Fibroblast of lung (primary cell): ENCODE measurements around the gene MAPK13. TPM values are rescaled to one million over a fixed set of nuclear protein-coding genes. Genes with fewer than 3 reads are reported as not detected.

Experiments used
- DNase-seq, 2 donors: peaks; one replicate each; pipeline versions ENCODE4 v3.0.0 to v3.0.0-alpha.2; 2010; ENCODE audit warnings: low read depth in 2 of 2
- H2AFZ ChIP-seq: 2 replicates; pipeline ENCODE4 v1.5.1; 2012; ENCODE audit warnings: low read length, control low read depth, inconsistent platforms
- H3K27ac ChIP-seq: 2 replicates; pipeline ENCODE4 v1.5.1; 2011; ENCODE audit warnings: low read length, control low read depth; ENCODE audit not compliant: insufficient read depth
- H3K27me3 ChIP-seq: 2 replicates; pipeline ENCODE4 v1.5.1; 2011; ENCODE audit warnings: mild to moderate bottlenecking, low read length; ENCODE audit not compliant: control insufficient read depth, insufficient read depth
- H3K36me3 ChIP-seq: 2 replicates; pipeline ENCODE4 v1.5.1; 2011; ENCODE audit warnings: low read length; ENCODE audit not compliant: control insufficient read depth, insufficient read depth
- H3K4me1 ChIP-seq: 2 replicates; pipeline ENCODE4 v1.5.1; 2011; ENCODE audit warnings: low read length; ENCODE audit not compliant: control insufficient read depth, insufficient read depth; ENCODE audit errors: extremely low read depth
- H3K4me2 ChIP-seq: 2 replicates; pipeline ENCODE4 v1.5.1; 2011; ENCODE audit warnings: low read length, control low read depth; ENCODE audit not compliant: insufficient read depth; ENCODE audit errors: extremely low read depth
- H3K4me3 ChIP-seq, 4 experiments: fragments of 200-600 bp in 1 of 4; sonication (generic) in 1 of 4; replicated peaks in 1 of 4; 2 replicates each; pipeline ENCODE4 v1.5.1; 2011 to 2016; ENCODE audit warnings: low read length in 4 of 4, low read depth in 3 of 4, mild to moderate bottlenecking in 3 of 4, control low read depth in 2 of 4, inconsistent platforms in 1 of 4, mixed read lengths in 1 of 4; ENCODE audit not compliant: insufficient read depth in 1 of 4; ENCODE audit errors: control extremely low read depth in 1 of 4
- H3K79me2 ChIP-seq: 2 replicates; pipeline ENCODE4 v1.5.1; 2012; ENCODE audit warnings: mild to moderate bottlenecking, low read length, inconsistent platforms; ENCODE audit not compliant: control insufficient read depth, insufficient read depth
- H3K9ac ChIP-seq: 2 replicates; pipeline ENCODE4 v1.5.1; 2011; ENCODE audit warnings: mild to moderate bottlenecking, low read length, control low read depth; ENCODE audit not compliant: insufficient read depth
- H3K9me3 ChIP-seq: 2 replicates; pipeline ENCODE4 v1.5.1; 2012; ENCODE audit warnings: low read depth, low read length; ENCODE audit not compliant: control insufficient read depth, insufficient read depth
- H4K20me1 ChIP-seq: 2 replicates; pipeline ENCODE4 v1.5.1; 2011; ENCODE audit warnings: low read length; ENCODE audit not compliant: control insufficient read depth, insufficient read depth; ENCODE audit errors: extremely low read depth
- EZH2 ChIP-seq: IDR thresholded peaks from 2 replicates; pipeline ENCODE4 v1.5.1; 2012; ENCODE audit warnings: low read length, control low read depth, mild to moderate bottlenecking; ENCODE audit errors: missing control alignments
- polyA plus RNA-seq, 2 donors: library from polyadenylated mRNA; depleted of rRNA in 1 of 2; stranded (reverse) in 1 of 2; unstranded in 1 of 2; fragments of >200 nt; gene quantifications; 2 replicates each; pipeline ENCODE4 v1.2.1, GENCODE V29; 2011 to 2012; ENCODE audit warnings: missing spikeins in 1 of 2
- total RNA-seq: library from RNA; depleted of rRNA; stranded (reverse); fragments of >200 nt; gene quantifications from 2 replicates; pipeline ENCODE4 v1.2.1, GENCODE V29; 2014
- TF ChIP-seq, protein P1 (sequence below), 2 donors: IDR thresholded peaks in 1 of 2; conservative IDR thresholded peaks in 1 of 2; 1 replicate in 1 of 2; 2 replicates in 1 of 2; pipeline ENCODE4 v1.5.1; 2011 to 2012; ENCODE audit warnings: low read length in 2 of 2, control low read depth in 1 of 2, inconsistent platforms in 1 of 2, low read depth in 1 of 2, mild to moderate bottlenecking in 1 of 2

Gene MAPK13
- total and polyA plus RNA-seq, 2 donors (not counting 1 experiment from before 2014, with no cell fraction given) = 3.0 to 7.6 TPM

GRCh38 chr6:36113703-36114102 lies 16.6 kb upstream of the MAPK13 start:
- Histone ChIP-seq H3K4me2 (no peak overlapping the region), H3K27ac (no peak overlapping the region), H3K79me2 (no peaks in the 10 kb centered on the region), H2AFZ (no peak overlapping the region), H3K4me1 (no peaks in the 10 kb centered on the region), H3K9me3 (no peaks in the 10 kb centered on the region), H3K4me3 (no peak overlapping the region), H3K36me3 (peaks cover 8% of the 10 kb centered on the region), H3K9ac (no peak overlapping the region), H4K20me1 (no peaks in the 10 kb centered on the region), H3K27me3 (no peaks in the 10 kb centered on the region)
- TF ChIP-seq EZH2 = no peak
- TF ChIP-seq, protein P1, sequence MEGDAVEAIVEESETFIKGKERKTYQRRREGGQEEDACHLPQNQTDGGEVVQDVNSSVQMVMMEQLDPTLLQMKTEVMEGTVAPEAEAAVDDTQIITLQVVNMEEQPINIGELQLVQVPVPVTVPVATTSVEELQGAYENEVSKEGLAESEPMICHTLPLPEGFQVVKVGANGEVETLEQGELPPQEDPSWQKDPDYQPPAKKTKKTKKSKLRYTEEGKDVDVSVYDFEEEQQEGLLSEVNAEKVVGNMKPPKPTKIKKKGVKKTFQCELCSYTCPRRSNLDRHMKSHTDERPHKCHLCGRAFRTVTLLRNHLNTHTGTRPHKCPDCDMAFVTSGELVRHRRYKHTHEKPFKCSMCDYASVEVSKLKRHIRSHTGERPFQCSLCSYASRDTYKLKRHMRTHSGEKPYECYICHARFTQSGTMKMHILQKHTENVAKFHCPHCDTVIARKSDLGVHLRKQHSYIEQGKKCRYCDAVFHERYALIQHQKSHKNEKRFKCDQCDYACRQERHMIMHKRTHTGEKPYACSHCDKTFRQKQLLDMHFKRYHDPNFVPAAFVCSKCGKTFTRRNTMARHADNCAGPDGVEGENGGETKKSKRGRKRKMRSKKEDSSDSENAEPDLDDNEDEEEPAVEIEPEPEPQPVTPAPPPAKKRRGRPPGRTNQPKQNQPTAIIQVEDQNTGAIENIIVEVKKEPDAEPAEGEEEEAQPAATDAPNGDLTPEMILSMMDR (conservative IDR thresholded peaks at IDR 0.05 in 1 of 2, IDR thresholded peaks at IDR 0.05 in 1 of 2; ENCODE audit: low read depth in 1 of 2, low read length in 2 of 2) = no peak
- DNase-seq = no peak

DNA sequence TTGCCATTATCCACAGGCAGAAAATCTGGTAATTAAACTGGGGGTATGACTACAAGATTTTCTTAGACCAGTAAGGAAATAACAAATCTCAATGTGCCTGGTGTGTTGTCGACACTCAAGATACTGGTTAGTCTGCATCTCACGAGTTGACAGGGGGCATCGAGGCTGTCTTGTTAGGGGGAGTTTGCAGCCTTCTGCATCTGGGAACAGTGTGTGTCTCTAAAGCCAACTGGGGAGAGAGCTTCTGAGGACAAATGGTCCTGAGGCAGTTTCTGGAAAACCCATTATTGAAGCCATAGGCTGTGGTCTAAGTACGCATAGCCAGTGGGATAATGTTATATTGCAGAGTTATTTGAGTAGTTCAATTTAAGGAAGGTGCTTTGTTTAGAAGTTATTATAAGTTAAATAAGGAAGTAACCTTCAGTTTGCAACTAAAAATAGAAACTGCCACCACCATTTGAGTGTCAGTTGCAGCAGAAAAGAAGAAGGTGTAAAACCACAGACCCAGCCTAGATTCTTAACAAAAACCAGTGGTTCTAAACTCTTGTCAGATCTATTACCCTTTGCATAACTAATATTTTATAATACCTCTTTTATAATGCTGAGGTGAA lies 15.4 kb upstream of the MAPK13 start:
- Histone ChIP-seq H4K20me1 (no peaks in the 10 kb centered on the region), H3K9ac (no peak overlapping the region), H3K4me1 (no peaks in the 10 kb centered on the region), H3K4me3 (no peak overlapping the region), H3K27me3 (no peaks in the 10 kb centered on the region), H3K4me2 (no peak overlapping the region), H3K79me2 (no peaks in the 10 kb centered on the region), H3K27ac (no peak overlapping the region), H2AFZ (no peak overlapping the region), H3K9me3 (no peaks in the 10 kb centered on the region), H3K36me3 (peaks cover 5% of the 10 kb centered on the region)
- no peak for DNase-seq
- TF ChIP-seq, protein P1 (conservative IDR thresholded peaks at IDR 0.05 in 1 of 2, IDR thresholded peaks at IDR 0.05 in 1 of 2; ENCODE audit: low read depth in 1 of 2, low read length in 2 of 2) = no peak
- no peak for TF ChIP-seq EZH2

DNA sequence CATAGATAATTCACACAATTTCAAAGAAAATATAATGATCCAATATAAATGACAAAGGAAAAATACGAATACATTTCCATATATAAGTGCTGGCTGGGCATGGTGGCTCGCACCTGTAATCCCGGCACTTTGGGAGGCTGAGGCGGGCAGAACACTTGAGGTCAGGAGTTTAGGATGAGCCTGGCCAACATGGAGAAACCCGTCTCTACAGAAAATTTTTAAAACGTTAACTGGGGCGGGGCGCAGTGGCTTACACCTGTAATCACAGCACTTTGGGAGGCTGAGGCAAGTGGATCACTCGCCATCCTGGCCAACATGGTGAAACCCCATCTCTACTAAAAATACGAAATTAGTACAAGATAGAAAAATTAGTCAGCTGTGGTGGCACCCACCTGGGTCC lies 14.9 kb upstream of the MAPK13 start:
- no peak overlapping the region for H3K4me3 ChIP-seq
- no peak overlapping the region for H3K4me2 ChIP-seq
- H3K79me2 ChIP-seq = no peaks in the 10 kb centered on the region
- H3K27ac ChIP-seq = no peak overlapping the region
- DNase-seq = no peak
- no peaks in the 10 kb centered on the region for H3K9me3 ChIP-seq
- no peak overlapping the region for H2AFZ ChIP-seq
- no peak overlapping the region for H3K9ac ChIP-seq
- no peaks in the 10 kb centered on the region for H4K20me1 ChIP-seq
- no peaks in the 10 kb centered on the region for H3K4me1 ChIP-seq
- H3K36me3 ChIP-seq = peaks cover 2% of the 10 kb centered on the region
- no peaks in the 10 kb centered on the region for H3K27me3 ChIP-seq
- TF ChIP-seq, protein P1 (conservative IDR thresholded peaks at IDR 0.05 in 1 of 2, IDR thresholded peaks at IDR 0.05 in 1 of 2; ENCODE audit: low read depth in 1 of 2, low read length in 2 of 2) = no peak
- TF ChIP-seq EZH2 = no peak
